Activated T-cell treated with anti-CD3 and anti-CD28 coated beads, Interleukin-2, amount 50 U/mL, for 24 hours (primary cell): ENCODE measurements around the gene CTNND1.

Experiments
- DNase-seq: peaks from one replicate; pipeline ENCODE4 v3.0.0-alpha.2; 2020
- H3K27ac Mint-ChIP-seq: 2 replicates; pipeline ENCODE4 v1.8.0; 2020; ENCODE audit warnings: mild to moderate bottlenecking, mixed read lengths
- H3K27me3 Mint-ChIP-seq: 2 replicates; pipeline ENCODE4 v1.8.0; 2020; ENCODE audit warnings: mixed read lengths
- H3K36me3 Mint-ChIP-seq: 2 replicates; pipeline ENCODE4 v1.8.0; 2020; ENCODE audit warnings: low read depth, mixed read lengths
- H3K4me1 Mint-ChIP-seq: 2 replicates; pipeline ENCODE4 v1.8.0; 2020; ENCODE audit warnings: low read depth, mixed read lengths
- H3K4me3 Mint-ChIP-seq: 2 replicates; pipeline ENCODE4 v1.8.0; 2020; ENCODE audit warnings: mild to moderate bottlenecking, moderate library complexity, mixed read lengths
- H3K9me3 Mint-ChIP-seq: 2 replicates; pipeline ENCODE4 v1.8.0; 2020; ENCODE audit warnings: mixed read lengths

CTNND1 gene

GRCh38 chr11:57775491-57775890 lies 13.9 kb downstream of the CTNND1 start:
- H3K9me3 Mint-ChIP-seq = no peaks in the 10 kb centered on the region
- no peak overlapping the region for H3K27ac Mint-ChIP-seq
- H3K36me3 Mint-ChIP-seq = no peaks in the 10 kb centered on the region
- DNase-seq = no peak
- H3K4me3 Mint-ChIP-seq = no peak overlapping the region
- H3K27me3 Mint-ChIP-seq = no peaks in the 10 kb centered on the region
- H3K4me1 Mint-ChIP-seq = peaks cover 17% of the 10 kb centered on the region

- Mint-ChIP-seq H3K36me3 (no peaks in the 10 kb centered on the region), H3K4me3 (no peak overlapping the region), H3K9me3 (no peaks in the 10 kb centered on the region), H3K27me3 (no peaks in the 10 kb centered on the region), H3K4me1 (peaks cover 17% of the 10 kb centered on the region), H3K27ac (no peak overlapping the region)
- no peak for DNase-seq
These were observed 14.5 kb downstream of the CTNND1 start for GRCh38 chr11:57776031-57776521.

GRCh38 chr11:57776577-57777210 lies 15.1 kb downstream of the CTNND1 start:
- no peak for DNase-seq
- no peaks in the 10 kb centered on the region for H3K9me3 Mint-ChIP-seq
- no peaks in the 10 kb centered on the region for H3K27me3 Mint-ChIP-seq
- peaks cover 23% of the 10 kb centered on the region for H3K4me1 Mint-ChIP-seq
- H3K27ac Mint-ChIP-seq = no peak overlapping the region
- H3K4me3 Mint-ChIP-seq = no peak overlapping the region
- H3K36me3 Mint-ChIP-seq = no peaks in the 10 kb centered on the region

GRCh38 chr11:57777969-57778317 lies 16.3 kb downstream of the CTNND1 start:
- Mint-ChIP-seq H3K4me3 (no peak overlapping the region), H3K36me3 (no peaks in the 10 kb centered on the region), H3K9me3 (no peaks in the 10 kb centered on the region), H3K27me3 (no peaks in the 10 kb centered on the region), H3K27ac (no peak overlapping the region), H3K4me1 (peaks cover 25% of the 10 kb centered on the region)
- DNase-seq = no peak

GRCh38 chr11:57778318-57779037 lies 16.9 kb downstream of the CTNND1 start:
- H3K36me3 Mint-ChIP-seq = no peaks in the 10 kb centered on the region
- H3K27ac Mint-ChIP-seq = no peak overlapping the region
- H3K4me3 Mint-ChIP-seq = no peak overlapping the region

GRCh38 chr11:57779276-57779675 lies 17.7 kb downstream of the CTNND1 start:
- peaks cover 25% of the 10 kb centered on the region for H3K4me1 Mint-ChIP-seq
- H3K27me3 Mint-ChIP-seq = no peaks in the 10 kb centered on the region
- no peak overlapping the region for H3K27ac Mint-ChIP-seq
- H3K4me3 Mint-ChIP-seq = no peak overlapping the region
- H3K9me3 Mint-ChIP-seq = no peaks in the 10 kb centered on the region
- no peaks in the 10 kb centered on the region for H3K36me3 Mint-ChIP-seq
- no peak for DNase-seq

More at GRCh38 chr11:57778318-57779037, 16.9 kb downstream of the CTNND1 start:
- DNase-seq = no peak
- Mint-ChIP-seq H3K27me3 (no peaks in the 10 kb centered on the region), H3K9me3 (no peaks in the 10 kb centered on the region), H3K4me1 (peaks cover 25% of the 10 kb centered on the region)

GRCh38 chr11:57781529-57781943 lies 19.9 kb downstream of the CTNND1 start:
- no peaks in the 10 kb centered on the region for H3K27me3 Mint-ChIP-seq
- no peaks in the 10 kb centered on the region for H3K36me3 Mint-ChIP-seq
- H3K27ac Mint-ChIP-seq = no peak overlapping the region

GRCh38 chr11:57785072-57785471 lies 23.5 kb downstream of the CTNND1 start:
- no peaks in the 10 kb centered on the region for H3K27me3 Mint-ChIP-seq
- no peaks in the 10 kb centered on the region for H3K9me3 Mint-ChIP-seq
- H3K4me1 Mint-ChIP-seq = peaks cover 11% of the 10 kb centered on the region
- no peak overlapping the region for H3K27ac Mint-ChIP-seq
- H3K4me3 Mint-ChIP-seq = no peak overlapping the region
- DNase-seq = no peak
- H3K36me3 Mint-ChIP-seq = no peaks in the 10 kb centered on the region

More at GRCh38 chr11:57781529-57781943, 19.9 kb downstream of the CTNND1 start:
- Mint-ChIP-seq H3K4me1 (peaks cover 22% of the 10 kb centered on the region), H3K4me3 (no peak overlapping the region), H3K9me3 (no peaks in the 10 kb centered on the region)
- DNase-seq = no peak

- H3K27ac Mint-ChIP-seq = no peak overlapping the region
- no peak for DNase-seq
- H3K9me3 Mint-ChIP-seq = no peaks in the 10 kb centered on the region
- no peaks in the 10 kb centered on the region for H3K36me3 Mint-ChIP-seq
- no peak overlapping the region for H3K4me3 Mint-ChIP-seq
- no peaks in the 10 kb centered on the region for H3K27me3 Mint-ChIP-seq
- peaks cover 14% of the 10 kb centered on the region for H3K4me1 Mint-ChIP-seq
These were observed 24.8 kb downstream of the CTNND1 start for GRCh38 chr11:57786436-57786835.

GRCh38 chr11:57787006-57787604 lies 25.5 kb downstream of the CTNND1 start:
- no peaks in the 10 kb centered on the region for H3K27me3 Mint-ChIP-seq
- H3K9me3 Mint-ChIP-seq = no peaks in the 10 kb centered on the region
- H3K4me1 Mint-ChIP-seq = peaks cover 16% of the 10 kb centered on the region
- H3K36me3 Mint-ChIP-seq = no peaks in the 10 kb centered on the region
- DNase-seq = no peak
- H3K27ac Mint-ChIP-seq = no peak overlapping the region
- H3K4me3 Mint-ChIP-seq = no peak overlapping the region

- no peak overlapping the region for H3K4me3 Mint-ChIP-seq
- H3K27ac Mint-ChIP-seq = no peak overlapping the region
- DNase-seq = no peak
- H3K27me3 Mint-ChIP-seq = no peaks in the 10 kb centered on the region
- H3K4me1 Mint-ChIP-seq = peaks cover 25% of the 10 kb centered on the region
- H3K9me3 Mint-ChIP-seq = no peaks in the 10 kb centered on the region
- no peaks in the 10 kb centered on the region for H3K36me3 Mint-ChIP-seq
These were observed 26.5 kb downstream of the CTNND1 start for GRCh38 chr11:57787920-57788702.

- Mint-ChIP-seq H3K27me3 (no peaks in the 10 kb centered on the region), H3K36me3 (no peaks in the 10 kb centered on the region), H3K27ac (no peak overlapping the region), H3K4me3 (no peak overlapping the region), H3K9me3 (no peaks in the 10 kb centered on the region), H3K4me1 (peaks cover 31% of the 10 kb centered on the region)
- DNase-seq = no peak
These were observed 27.1 kb downstream of the CTNND1 start for GRCh38 chr11:57788703-57789088.

GRCh38 chr11:57791321-57792059 lies 29.9 kb downstream of the CTNND1 start:
- no peak for DNase-seq
- H3K36me3 Mint-ChIP-seq = peaks cover 5% of the 10 kb centered on the region
- H3K4me3 Mint-ChIP-seq = peak overlapping the region; percentile 54
- no peaks in the 10 kb centered on the region for H3K9me3 Mint-ChIP-seq
- no peaks in the 10 kb centered on the region for H3K27me3 Mint-ChIP-seq
- H3K27ac Mint-ChIP-seq = peak overlapping the region; percentile 93
- peaks cover 37% of the 10 kb centered on the region for H3K4me1 Mint-ChIP-seq

GRCh38 chr11:57792060-57792541 lies 30.5 kb downstream of the CTNND1 start:
- H3K27me3 Mint-ChIP-seq = no peaks in the 10 kb centered on the region
- DNase-seq = peak; percentile 79
- H3K27ac Mint-ChIP-seq = peak overlapping the region; percentile 93
- H3K9me3 Mint-ChIP-seq = no peaks in the 10 kb centered on the region
- H3K4me1 Mint-ChIP-seq = peaks cover 37% of the 10 kb centered on the region
- peaks cover 9% of the 10 kb centered on the region for H3K36me3 Mint-ChIP-seq
- peak overlapping the region; percentile 54 for H3K4me3 Mint-ChIP-seq
